Amygdala (tissue), 56 donors: ENCODE results near the gene D2HGDH.
"Not testable (repeated sequence)": the region's sequence is repeated elsewhere in the genome, so short reads cannot be mapped to it uniquely, and the experiment has no call there.

Experiments used
- DNase-seq, 56 donors: peaks; one replicate each; lab custom pipeline; 2025; lab: John Stamatoyannopoulos, UW

The D2HGDH gene

GRCh38 chr2:241745276-241745675 is 10.8 kb downstream of the D2HGDH start:
- DNase-seq = no peak

- DNase-seq = no peak
Observed at GRCh38 chr2:241746084-241746483, 11.7 kb downstream of the D2HGDH start.

DNA sequence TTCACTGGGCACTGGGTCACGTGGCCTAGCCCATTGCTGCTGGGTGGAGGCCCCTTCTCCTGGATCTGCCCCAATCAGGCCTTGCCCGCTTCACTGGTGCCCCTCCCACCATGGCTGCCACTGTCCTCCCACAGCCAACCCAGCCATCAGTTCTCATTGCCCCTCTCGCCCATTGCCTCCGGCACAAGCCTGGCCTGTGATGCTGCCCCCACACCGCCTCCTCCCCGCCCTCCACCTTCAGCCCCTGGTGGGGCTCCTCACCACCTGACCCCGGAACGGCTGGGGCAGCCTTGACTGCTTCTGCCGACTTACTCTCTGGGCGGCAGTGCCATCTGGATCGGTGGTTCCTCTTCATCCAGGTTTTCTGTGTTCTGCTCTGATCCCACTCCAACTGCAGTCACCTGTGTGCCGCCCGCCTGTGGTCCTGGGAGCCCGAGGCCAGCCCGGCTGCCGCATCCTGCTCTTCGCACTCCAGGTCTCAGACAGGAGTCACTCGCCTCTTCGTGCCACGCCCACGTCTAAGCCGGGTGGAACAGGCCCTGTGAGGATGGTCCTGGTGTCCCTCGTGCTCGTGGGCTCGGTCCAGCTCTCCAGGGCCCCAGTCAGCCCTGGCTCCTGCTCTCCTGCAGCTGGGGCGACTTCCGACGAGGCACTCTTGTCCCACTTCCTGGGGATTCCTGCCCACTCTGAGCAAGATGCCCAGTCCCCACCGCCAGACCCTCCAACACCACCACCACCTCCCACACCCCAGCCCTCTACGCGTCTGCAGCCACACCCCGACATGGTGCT is 14.2 kb downstream of the D2HGDH start:
- no peak for DNase-seq

GRCh38 chr2:241750076-241750840 is 15.8 kb downstream of the D2HGDH start:
- no peak for DNase-seq

GRCh38 chr2:241751152-241751551 is 16.7 kb downstream of the D2HGDH start:
- DNase-seq = no peak

- no peak for DNase-seq
Observed at GRCh38 chr2:241751776-241752175, 17.3 kb downstream of the D2HGDH start.

DNA sequence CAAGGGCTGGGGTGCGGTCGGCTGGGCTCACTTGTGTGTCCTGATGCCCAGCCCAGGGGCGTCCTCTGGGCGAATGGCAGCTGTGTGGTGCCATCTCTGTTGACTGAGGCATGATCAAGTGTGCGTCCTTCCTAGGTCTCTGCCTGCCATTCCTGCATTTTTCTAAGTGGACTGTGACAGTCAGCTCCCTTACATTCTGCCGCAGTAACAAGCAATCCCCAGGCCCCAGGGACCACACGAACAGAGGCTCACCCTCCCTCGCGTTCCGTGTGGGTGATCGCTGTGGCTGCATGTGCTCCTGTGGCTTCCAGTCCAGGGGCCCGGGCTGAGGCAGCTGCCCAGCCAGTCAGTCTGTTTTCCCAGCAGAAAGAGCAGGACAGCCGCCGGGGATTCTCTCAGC is 17.8 kb downstream of the D2HGDH start:
- no peak for DNase-seq

DNA sequence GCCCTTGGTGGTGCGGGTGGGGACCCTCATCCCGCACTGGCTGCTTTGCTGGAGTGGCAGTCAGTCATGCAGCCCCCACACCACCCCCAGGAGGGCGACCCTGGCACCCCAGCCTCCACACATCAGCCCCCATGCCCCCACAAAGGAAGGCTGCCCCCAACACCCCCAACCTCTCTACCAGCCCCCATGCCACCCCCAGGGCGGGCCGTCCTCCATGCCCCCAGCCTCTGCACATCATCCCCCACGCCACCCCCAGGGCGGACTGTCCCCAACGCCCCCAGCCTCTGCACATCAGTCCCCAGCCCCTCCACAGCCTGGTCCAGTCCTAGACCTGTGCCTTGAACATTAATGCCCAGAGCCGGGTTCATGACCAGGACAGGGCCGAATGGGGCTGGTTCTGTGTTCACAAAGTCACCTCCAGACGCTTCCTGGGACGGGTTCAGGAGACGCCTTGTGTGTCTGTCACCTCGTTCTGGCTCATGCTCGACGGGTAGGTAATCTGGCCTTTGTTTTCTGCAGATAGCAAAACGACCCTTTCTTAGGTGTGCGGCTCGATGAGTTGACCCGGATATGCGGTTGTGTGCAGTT is 18.4 kb downstream of the D2HGDH start:
- no peak for DNase-seq

DNA sequence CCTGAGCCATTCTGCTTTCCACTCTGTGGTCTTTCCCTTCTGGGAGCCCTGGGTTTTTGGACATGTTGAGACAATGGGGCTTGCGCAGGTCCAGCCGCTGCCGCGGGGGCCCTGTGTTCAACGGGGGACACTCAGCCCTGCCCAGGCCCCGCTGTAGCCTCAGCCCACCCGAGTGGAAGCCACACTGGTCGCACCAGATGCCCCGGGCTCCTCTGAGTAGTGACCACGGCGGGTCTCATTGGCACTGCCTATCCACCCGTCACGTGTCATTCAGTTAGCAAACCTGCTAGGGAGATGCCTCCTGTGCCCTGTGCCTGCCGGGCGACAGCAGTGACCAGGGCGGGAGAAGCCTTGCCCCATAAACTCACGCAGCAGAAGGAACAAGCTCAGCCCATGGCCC is 19.1 kb downstream of the D2HGDH start:
- no peak for DNase-seq

DNA sequence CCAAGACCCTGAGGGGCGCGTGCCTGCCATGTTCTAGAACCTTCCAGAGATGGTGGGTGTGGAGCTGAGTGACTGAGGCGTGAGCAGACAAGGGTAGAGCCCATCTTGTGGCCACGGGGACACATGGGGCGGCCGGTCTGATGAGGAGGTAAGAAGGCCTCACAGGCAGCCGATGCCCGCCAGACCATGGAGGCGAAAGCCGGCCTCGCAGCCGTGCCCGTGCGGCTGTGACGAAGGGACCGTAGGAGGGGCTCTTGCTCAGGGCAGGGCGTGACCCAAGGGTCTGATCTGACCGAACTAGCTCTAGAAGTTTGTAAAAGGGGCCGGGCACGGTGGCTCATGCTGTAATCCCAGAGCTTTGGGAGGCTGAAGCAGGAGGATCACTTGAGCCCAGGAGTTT is 19.6 kb downstream of the D2HGDH start:
- DNase-seq = no peak

DNA sequence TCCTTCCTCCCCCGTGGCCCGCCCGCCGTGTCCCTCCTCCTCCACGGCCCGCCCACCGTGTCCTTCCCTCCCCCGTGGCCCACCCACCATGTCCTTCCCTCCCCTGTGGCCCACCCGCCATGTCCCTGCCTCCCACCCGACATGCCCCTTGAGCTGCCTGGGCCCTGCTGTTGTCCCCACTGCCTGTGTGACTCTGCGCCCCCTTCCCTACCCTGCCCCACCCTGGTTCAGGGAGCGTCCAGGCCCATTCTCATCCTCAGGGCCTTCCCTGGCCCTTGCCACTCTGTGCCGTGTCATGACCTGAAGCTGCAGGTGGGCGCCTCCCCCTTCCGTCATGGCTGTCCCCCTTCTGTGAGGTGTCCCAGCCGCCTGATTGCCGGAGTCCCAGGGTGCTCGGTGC is 20.7 kb downstream of the D2HGDH start:
- no peak for DNase-seq

- DNase-seq = no peak
Observed at GRCh38 chr2:241755777-241756176, 21.3 kb downstream of the D2HGDH start.

- no peak for DNase-seq
Observed at GRCh38 chr2:241759067-241759807, 24.8 kb downstream of the D2HGDH start.

DNA sequence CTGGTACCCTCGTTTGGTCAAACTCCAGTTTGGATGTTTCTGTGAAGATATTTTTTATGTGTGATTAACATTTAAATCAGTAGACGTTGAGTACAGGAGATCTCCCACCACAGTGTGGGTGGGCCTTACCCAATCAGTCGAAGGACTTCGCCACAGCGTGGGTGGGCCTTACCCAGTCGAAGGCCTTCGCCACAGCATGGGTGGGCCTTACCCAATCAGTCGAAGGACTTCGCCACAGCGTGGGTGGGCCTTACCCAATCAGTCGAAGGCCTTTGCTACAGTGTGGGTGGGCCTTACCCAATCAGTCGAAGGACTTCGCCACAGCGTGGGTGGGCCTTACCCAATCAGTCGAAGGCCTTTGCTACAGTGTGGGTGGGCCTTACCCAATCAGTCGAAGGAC is 25.5 kb downstream of the D2HGDH start:
- DNase-seq = not testable (repeated sequence)

GRCh38 chr2:241760301-241760771 is 25.9 kb downstream of the D2HGDH start:
- DNase-seq = no peak

DNA sequence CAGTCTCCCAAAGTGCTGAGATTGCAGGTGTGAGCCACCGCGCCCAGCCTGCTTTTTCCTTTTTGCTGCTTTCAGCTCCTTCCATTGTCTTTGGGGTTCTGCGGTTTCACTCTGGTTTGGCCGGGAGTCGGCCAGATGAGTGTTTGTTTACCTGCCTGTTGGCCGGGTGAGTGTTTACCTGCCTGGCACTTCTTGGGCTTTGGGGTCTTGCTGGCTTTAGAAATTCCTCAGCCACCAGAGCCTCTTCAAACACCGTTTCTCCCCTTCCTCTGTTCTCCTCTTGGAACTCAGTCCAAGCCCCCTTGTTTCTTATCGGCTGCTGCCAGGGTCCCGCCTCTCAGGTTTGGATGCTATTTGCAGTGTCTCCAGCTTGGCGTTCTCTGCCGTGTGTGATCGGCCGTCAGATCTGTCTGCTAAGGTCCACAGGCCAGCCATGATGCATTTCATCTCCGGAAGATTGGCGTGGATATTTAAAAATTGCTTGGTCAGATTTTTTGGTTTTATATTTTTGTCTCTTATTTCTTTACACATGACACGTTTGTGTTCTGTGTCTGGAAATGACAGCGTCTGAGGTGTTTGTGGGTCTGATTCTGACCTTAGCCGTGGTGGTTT is 28.0 kb downstream of the D2HGDH start:
- no peak for DNase-seq

DNA sequence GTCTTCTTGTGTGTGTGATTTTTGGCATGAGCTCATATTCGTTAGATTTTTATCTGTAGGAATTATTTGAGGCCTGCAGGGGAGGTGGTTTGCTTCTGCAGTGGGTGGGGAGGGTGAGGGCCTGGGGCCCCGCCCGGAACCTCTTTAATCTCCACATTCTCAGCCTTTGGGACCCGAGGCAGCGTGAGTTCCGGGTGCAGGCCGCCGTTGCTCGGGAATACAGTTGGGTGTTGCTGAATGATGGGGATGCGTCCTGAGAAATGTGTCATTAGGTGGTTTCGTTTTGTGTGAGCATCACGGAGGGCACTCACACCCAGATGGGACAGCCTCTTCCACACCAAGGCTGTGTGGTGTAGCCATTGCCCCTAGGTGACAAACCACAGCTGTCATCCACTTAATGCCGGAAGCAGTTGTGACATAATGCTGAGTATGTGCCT is 28.5 kb downstream of the D2HGDH start:
- no peak for DNase-seq

GRCh38 chr2:241763551-241764274 is 29.3 kb downstream of the D2HGDH start:
- no peak for DNase-seq
